HG03378 (cell line): ENCODE measurements around the gene SYNE3.
A peak's percentile ranks its signal among the peaks of the same experiment; 100 is the strongest.

Source experiments
- ATAC-seq: cut with Tn5 transposase; IDR thresholded peaks from one replicate; pipeline ENCODE4 v1.9.1; 2021; ENCODE audit warnings: mild to moderate bottlenecking, moderate library complexity; ENCODE audit not compliant: unreplicated experiment

SYNE3 gene

GRCh38 chr14:95490727-95491451 lies 25.6 kb downstream of the SYNE3 start:
- no peak for ATAC-seq

- ATAC-seq = no peak
Measured at GRCh38 chr14:95490138-95490509, 26.3 kb downstream of the SYNE3 start.

GRCh38 chr14:95489214-95490137 lies 27.0 kb downstream of the SYNE3 start:
- ATAC-seq = no peak

GRCh38 chr14:95488376-95489213 lies 27.9 kb downstream of the SYNE3 start:
- ATAC-seq = no peak

GRCh38 chr14:95487669-95488084 lies 28.8 kb downstream of the SYNE3 start:
- ATAC-seq = no peak

- ATAC-seq = no peak
Measured at GRCh38 chr14:95486875-95487668, 29.4 kb downstream of the SYNE3 start.

GRCh38 chr14:95485222-95485819 lies 31.1 kb downstream of the SYNE3 start:
- ATAC-seq = no peak

- ATAC-seq = no peak
Measured at GRCh38 chr14:95484296-95484695, 32.2 kb downstream of the SYNE3 start.

GRCh38 chr14:95483309-95484165 lies 32.9 kb downstream of the SYNE3 start:
- ATAC-seq = no peak

GRCh38 chr14:95482627-95483308 lies 33.7 kb downstream of the SYNE3 start:
- no peak for ATAC-seq

GRCh38 chr14:95481391-95482022 lies 34.9 kb downstream of the SYNE3 start:
- no peak for ATAC-seq

GRCh38 chr14:95480887-95481226 lies 35.6 kb downstream of the SYNE3 start:
- no peak for ATAC-seq

- ATAC-seq = peak; percentile 48
Measured at GRCh38 chr14:95480109-95480886, 36.2 kb downstream of the SYNE3 start.

- no peak for ATAC-seq
Measured at GRCh38 chr14:95479494-95479893, 37.0 kb downstream of the SYNE3 start.

GRCh38 chr14:95478818-95479217 lies 37.6 kb downstream of the SYNE3 start:
- no peak for ATAC-seq

- no peak for ATAC-seq
Measured at GRCh38 chr14:95478309-95478708, 38.1 kb downstream of the SYNE3 start.
